LoVo (cell line): ENCODE measurements around the gene TMEM42.

Experiments
- DNase-seq: peaks from one replicate; pipeline ENCODE4 v3.0.0-alpha.2; 2016; ENCODE audit warnings: low spot score

The TMEM42 gene

GRCh38 chr3:44874308-44874707 lies 12.6 kb downstream of the TMEM42 start, which contains the start of gene TGM4:
TGM4 (plus strand) TSS chr3:44874608; CDS start chr3:44874679, 71 bp downstream.
- DNase-seq = no peak

DNA sequence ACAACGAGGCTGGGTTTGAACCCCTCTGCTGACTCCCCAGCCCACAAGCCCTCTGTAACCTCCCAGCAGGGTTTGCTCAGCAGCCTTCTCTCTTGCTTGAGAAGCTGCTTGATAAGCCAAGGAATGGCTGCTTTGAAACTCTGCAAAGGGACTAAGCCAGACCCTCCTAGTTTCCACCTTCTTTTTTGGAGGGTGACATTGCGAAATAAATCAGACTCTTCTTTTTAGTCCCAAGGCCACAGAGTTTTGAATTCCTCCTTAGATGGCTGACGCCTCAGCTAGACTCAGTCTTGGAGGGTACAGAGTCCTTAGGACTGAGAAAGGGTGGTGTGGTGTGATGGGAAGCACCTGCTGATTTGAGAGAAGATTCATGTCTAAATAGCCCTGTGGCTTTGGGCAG lies 13.9 kb downstream of the TMEM42 start:
- no peak for DNase-seq

DNA sequence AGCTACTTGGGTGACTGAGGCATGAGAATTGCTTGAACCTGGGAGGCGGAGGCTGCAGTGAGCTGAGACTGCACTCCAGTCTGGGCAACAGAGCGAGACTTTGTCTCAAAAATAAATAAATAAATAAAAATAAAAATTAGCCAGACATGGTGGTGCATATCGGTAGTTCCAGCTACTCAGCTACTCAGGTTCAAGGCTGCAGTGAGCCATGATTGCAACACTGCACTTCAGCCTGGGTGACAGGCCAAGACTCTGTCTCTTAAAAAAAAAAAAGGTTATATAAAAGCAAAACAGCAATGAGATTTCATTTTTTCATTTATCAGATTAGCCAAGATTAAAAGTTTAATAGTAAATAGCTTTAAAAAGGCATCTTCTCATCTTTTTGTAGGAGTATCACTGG lies 15.6 kb downstream of the TMEM42 start:
- DNase-seq = no peak

DNA sequence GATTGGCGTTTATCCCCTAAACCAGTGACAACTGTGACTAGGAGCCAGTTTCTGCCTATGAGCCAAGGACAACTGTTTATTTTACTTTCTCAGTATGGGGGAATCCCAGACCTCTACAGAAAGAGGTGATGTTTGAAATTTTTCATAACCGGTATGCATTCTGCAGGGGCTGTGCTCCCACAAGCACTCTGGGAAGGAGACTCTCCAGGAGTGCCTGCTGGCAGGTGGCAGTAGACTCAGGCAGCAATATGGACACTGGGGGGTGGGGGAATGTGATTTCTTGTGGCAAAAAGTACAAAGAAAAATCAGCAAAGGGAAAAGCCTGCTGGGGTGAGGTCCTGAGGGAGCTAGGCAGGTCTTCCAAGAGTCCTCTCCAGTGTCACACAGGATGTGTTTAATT lies 18.6 kb downstream of the TMEM42 start:
- DNase-seq = no peak

DNA sequence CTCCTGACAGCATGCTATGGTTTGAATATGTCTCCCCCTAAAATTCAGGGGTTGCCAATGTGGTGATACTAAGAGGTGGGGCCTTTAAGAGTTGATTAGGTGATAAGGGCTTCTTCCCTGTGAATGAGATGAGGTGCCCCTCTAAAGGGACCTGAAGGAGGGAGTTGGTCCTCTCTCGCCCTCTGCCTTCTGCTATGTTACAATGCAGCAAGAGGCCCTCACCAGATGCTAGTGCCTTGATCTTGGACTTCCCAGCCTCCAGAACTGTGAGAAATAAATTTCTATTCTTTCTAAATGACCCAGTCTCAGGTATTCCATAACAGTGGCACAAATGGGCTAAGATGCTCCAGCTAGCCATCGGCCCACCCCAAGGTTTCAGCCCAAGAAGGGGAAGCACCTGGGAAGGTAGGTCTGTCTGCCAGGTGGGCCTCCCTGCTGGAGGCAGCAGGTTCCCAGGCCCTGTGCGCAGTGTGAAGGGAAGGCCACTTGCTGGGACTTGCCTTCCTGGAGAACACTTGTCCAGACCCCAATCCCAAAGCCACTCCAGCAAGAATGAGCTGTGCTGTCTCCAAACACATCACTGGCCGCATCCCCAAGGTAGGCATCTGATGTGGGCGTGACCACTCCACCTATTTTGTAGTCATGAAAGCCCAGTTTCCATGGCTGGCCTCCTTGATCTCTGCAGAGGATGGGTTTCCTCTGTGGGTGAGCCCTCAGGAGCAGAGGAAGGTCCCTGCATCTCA lies 21.7 kb downstream of the TMEM42 start:
- no peak for DNase-seq

- peak; percentile 67 for DNase-seq
These were observed 22.3 kb downstream of the TMEM42 start for GRCh38 chr3:44883999-44884431.

- peak; percentile 79 for DNase-seq
These were observed 23.9 kb downstream of the TMEM42 start for GRCh38 chr3:44885618-44886017.

GRCh38 chr3:44886561-44886960 lies 24.8 kb downstream of the TMEM42 start:
- DNase-seq = no peak

GRCh38 chr3:44887101-44887500 lies 25.4 kb downstream of the TMEM42 start:
- DNase-seq = no peak

- DNase-seq = no peak
These were observed 28.5 kb downstream of the TMEM42 start for GRCh38 chr3:44890258-44890657.

DNA sequence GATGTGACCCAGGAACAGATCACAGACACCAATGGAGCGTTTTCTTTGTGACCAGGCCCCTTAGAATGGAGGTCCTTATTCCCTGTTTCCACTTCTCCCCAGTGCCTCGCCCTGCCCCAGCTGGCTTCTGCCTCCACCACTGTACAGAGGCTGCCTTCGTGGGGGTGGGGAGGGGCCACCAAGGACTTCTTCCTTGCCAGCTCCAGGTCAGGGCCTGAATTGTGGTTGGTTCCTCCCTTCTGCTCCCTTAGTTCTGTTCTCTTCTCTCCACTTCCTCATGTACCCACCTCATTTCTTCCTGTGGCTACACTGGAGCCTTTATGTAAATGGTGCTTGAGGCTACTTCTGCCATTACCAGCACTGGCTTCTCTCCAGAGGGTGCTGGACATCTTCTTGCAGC lies 29.1 kb downstream of the TMEM42 start:
- no peak for DNase-seq

- DNase-seq = no peak
These were observed 31.0 kb downstream of the TMEM42 start for GRCh38 chr3:44892689-44893088.

DNA sequence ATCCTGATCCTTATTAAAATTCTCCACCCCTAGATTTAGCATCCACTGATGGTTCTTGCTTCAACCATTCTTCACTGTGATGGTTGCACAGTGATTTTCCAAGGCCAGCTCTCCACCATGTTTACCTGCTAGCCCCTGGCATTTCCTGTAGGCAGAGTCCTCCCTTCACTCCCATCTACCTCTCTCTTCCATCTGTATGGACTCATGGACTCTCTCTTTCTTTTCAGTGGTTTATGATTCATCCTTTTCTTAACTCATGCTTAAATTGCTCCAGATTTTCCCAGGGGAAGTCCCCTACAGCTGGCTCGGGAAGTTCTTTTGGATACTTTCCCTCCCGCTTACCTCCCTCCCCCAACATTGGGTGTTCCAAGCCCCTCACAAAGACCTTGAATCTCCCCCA lies 31.4 kb downstream of the TMEM42 start:
- no peak for DNase-seq

DNA sequence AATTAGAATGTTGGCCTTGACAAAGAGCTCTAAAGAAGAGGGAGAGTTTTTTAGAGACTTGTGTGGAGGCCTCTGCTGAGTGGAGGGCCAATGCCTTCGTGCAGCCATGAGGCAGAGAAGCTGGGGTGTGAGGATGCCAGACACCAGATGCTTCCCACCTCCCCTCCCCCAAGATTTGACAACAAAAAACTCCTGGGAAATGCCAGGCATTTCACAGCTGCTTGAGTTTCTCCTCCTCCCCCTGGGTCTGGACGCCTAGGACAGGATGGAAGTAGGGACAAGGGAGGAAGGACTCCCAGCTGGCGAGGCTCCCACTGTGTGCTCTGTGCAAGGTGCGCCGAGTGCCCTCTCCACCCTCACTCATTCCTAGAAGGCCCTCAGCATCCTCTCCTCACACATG lies 32.8 kb downstream of the TMEM42 start:
- DNase-seq = no peak

GRCh38 chr3:44896440-44896839 lies 34.7 kb downstream of the TMEM42 start:
- DNase-seq = no peak

DNA sequence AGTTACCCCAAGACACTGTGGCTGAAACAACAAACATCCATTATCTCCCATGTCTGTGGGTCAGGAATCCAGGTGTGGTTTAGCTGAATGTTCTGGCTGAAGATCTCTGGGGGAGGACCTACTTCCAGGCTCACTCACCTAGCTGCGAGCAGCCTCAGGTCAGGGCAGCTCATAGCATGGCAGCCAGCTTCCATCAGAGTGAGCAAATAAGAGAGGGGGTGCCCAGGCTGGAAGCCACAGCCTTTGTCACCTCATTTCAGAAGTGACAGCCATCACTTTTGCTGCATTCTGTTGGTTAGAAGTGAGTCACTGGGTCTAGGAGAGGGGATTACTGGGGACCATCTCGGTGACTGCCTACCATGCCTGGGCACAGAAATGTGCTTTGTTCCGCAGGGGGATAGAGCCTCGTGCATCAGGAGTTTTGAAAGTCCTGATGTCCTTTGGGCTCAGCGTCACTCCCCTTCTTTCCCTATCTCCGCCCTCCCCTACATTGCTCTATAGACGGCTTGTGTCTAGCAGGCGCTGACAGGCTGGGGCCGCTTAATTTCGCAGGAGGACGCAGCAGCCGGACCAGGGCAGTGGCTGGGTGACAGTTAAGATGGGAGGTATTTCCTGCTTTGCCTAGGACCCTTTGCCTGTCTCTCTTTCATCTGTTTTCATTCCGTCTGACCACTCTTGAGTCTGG lies 38.1 kb downstream of the TMEM42 start:
- no peak for DNase-seq

GRCh38 chr3:44902628-44903027 lies 40.9 kb downstream of the TMEM42 start:
- DNase-seq = no peak

DNA sequence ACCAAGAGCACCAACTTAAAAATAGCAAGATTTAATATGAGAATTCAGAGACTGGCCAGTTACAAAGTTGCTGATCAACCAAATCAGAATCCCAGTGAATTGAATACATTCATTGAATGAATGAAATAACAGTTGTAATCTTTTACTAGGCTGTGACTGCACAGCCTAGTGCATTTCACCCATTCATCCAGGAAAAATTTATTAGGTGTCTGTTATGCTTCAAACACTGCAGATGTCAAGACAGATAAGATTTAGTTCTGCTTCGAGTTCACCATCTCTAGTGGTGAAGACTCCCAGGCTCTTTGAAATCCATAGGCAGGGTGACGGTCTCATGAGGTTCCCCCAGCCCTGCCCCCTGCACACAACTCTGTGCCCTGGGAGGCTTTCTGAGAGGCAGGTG lies 41.6 kb downstream of the TMEM42 start:
- DNase-seq = no peak

GRCh38 chr3:44903751-44904150 lies 42.0 kb downstream of the TMEM42 start:
- DNase-seq = no peak

- DNase-seq = no peak
These were observed 43.9 kb downstream of the TMEM42 start for GRCh38 chr3:44905446-44906157.

GRCh38 chr3:44906997-44907396 lies 45.3 kb downstream of the TMEM42 start:
- no peak for DNase-seq

DNA sequence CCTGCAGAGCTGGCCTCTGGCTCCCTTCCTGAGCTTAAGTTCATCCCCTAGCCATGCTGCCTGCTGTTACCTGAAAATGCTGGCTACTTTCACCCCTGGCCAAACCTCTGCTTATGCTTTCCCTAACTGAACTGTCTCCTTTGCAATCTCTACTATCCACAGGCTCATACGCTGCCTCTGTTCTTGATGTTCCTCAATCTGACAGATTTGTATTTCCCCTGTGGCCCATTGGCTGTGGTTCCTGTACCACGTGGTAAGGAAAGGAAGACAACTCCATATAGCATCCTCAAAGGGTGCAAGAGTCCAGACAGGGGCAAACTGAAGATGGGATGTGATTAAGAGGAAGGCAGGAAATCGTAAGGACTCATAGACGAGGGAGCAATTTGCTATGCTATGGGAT lies 45.9 kb downstream of the TMEM42 start:
- DNase-seq = no peak

DNA sequence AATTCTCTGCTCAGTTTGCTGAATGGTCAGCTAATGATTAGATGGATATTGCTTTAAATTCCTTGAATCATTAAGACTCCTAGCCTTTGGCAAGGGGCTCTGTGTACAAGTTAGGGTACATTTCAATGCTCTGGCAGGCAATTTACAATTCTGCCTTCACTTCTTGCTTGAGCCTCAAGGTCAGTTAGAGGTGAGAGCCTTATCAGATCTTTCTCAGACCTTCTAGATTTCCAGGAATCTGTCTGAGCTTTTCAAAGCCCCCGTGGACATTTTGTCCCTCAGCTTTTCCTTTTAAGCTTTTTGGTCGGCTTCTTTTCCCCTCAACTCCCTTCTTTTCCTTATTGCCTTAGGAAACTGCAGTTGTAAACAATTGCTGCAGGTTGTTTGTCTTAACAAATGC lies 47.4 kb downstream of the TMEM42 start:
- no peak for DNase-seq
